IMR-90 (cell line): ENCODE results near the gene BCAR1. TPM values are rescaled to one million over a fixed set of nuclear protein-coding genes. Genes with fewer than 3 reads are reported as not detected.

Experiments
- ATAC-seq: fragments of 200-7000 bp; cut with Tn5 transposase; 2 replicates; pipeline ENCODE4 v1.9.1; 2020; ENCODE audit warnings: low read depth, mild to moderate bottlenecking, moderate library complexity
- BruUV-seq: library from RNA; stranded (reverse); fragments of 400-500 nt; replicated peaks from 2 replicates; lab custom pipeline; 2021; lab: Mats Ljungman, UMichigan
- CTCF ChIA-PET: fragments of 300-600 bp; formaldehyde crosslinking; extraction: SDS; loops from one replicate; lab custom pipeline; 2021; ENCODE audit warnings: antibody characterized with exemption; lab: Yijun Ruan, JAX
- POLR2A ChIA-PET: fragments of 300-600 bp; sonication (Branson Sonifier 250); formaldehyde crosslinking; loops from one replicate; lab custom pipeline; 2022; ENCODE audit warnings: antibody characterized with exemption; ENCODE audit not compliant: unreplicated experiment; lab: Charles Lee
- DNase-seq: peaks from one replicate; pipeline ENCODE4 v3.0.0; 2013
- H2AFZ ChIP-seq: replicated peaks from 2 replicates; pipeline ENCODE3; 2013; ENCODE audit warnings: low read length, mild to moderate bottlenecking; ENCODE audit not compliant: poor library complexity
- H2AK5ac ChIP-seq: 2 replicates; pipeline ENCODE4 v1.6.1; 2013; ENCODE audit warnings: low read depth, low read length, inconsistent platforms
- H2AK9ac ChIP-seq: replicated peaks from 2 replicates; pipeline ENCODE3; 2013; ENCODE audit warnings: mild to moderate bottlenecking, low read depth, low read length, moderate library complexity; ENCODE audit not compliant: poor library complexity
- H2BK120ac ChIP-seq: 2 replicates; pipeline ENCODE4 v1.6.1; 2013; ENCODE audit warnings: low read depth, low read length, inconsistent platforms
- H2BK15ac ChIP-seq: 3 replicates; pipeline ENCODE4 v1.6.1; 2013; ENCODE audit warnings: low read depth, low read length, inconsistent platforms
- H2BK20ac ChIP-seq: 2 replicates; pipeline ENCODE4 v1.6.1; 2013; ENCODE audit warnings: low read depth, mild to moderate bottlenecking, inconsistent platforms, low read length, moderate library complexity
- H2BK5ac ChIP-seq: 2 replicates; pipeline ENCODE4 v1.6.1; 2013; ENCODE audit warnings: mild to moderate bottlenecking, low read depth, low read length, inconsistent platforms; ENCODE audit not compliant: poor library complexity, severe bottlenecking
- H3K14ac ChIP-seq: replicated peaks from 2 replicates; pipeline ENCODE4 v1.6.1; 2013; ENCODE audit warnings: low read depth, low read length, inconsistent platforms
- H3K18ac ChIP-seq: 2 replicates; pipeline ENCODE4 v1.6.1; 2013; ENCODE audit warnings: low read depth, low read length, control low read depth
- H3K23ac ChIP-seq: 2 replicates; pipeline ENCODE4 v1.6.1; 2013; ENCODE audit warnings: low read depth, low read length, inconsistent platforms
- H3K27ac ChIP-seq: 2 replicates; pipeline ENCODE4 v1.5.1; 2013; ENCODE audit warnings: mild to moderate bottlenecking, control low read depth, low read length; ENCODE audit not compliant: insufficient read depth
- H3K27me3 ChIP-seq: 2 replicates; pipeline ENCODE4 v1.6.1; 2013; ENCODE audit warnings: low read length; ENCODE audit not compliant: control insufficient read depth, insufficient read depth
- H3K36me3 ChIP-seq: 2 replicates; pipeline ENCODE4 v1.6.1; 2013; ENCODE audit warnings: low read length, mixed read lengths; ENCODE audit not compliant: control insufficient read depth, insufficient read depth
- H3K4ac ChIP-seq: 2 replicates; pipeline ENCODE4 v1.6.1; 2013; ENCODE audit warnings: low read depth, low read length, inconsistent platforms
- H3K4me1 ChIP-seq: 2 replicates; pipeline ENCODE4 v1.6.1; 2013; ENCODE audit warnings: low read length, mixed read lengths; ENCODE audit not compliant: control insufficient read depth, insufficient read depth
- H3K4me2 ChIP-seq: 2 replicates; pipeline ENCODE4 v1.6.1; 2013; ENCODE audit warnings: low read depth, mild to moderate bottlenecking, control low read depth, low read length, moderate library complexity
- H3K4me3 ChIP-seq: 2 replicates; pipeline ENCODE4 v1.5.1; 2013; ENCODE audit warnings: low read depth, mild to moderate bottlenecking, control low read depth, low read length, moderate library complexity; ENCODE audit not compliant: insufficient read depth
- H3K56ac ChIP-seq: 2 replicates; pipeline ENCODE4 v1.6.1; 2013; ENCODE audit warnings: low read length, inconsistent platforms; ENCODE audit not compliant: insufficient read depth; ENCODE audit errors: extremely low read depth
- H3K79me1 ChIP-seq, 2 experiments: 2 replicates each; pipeline ENCODE4 v1.6.1; 2013; ENCODE audit warnings: low read length in 2 of 2, inconsistent platforms in 1 of 2, low read depth in 1 of 2
- H3K9ac ChIP-seq: 2 replicates; pipeline ENCODE4 v1.6.1; 2013; ENCODE audit warnings: low read depth, low read length, control low read depth
- H3K9me1 ChIP-seq: 2 replicates; pipeline ENCODE4 v1.6.1; 2013; ENCODE audit warnings: low read length, inconsistent platforms; ENCODE audit not compliant: insufficient read depth
- H3K9me3 ChIP-seq: 2 replicates; pipeline ENCODE4 v1.6.1; 2013; ENCODE audit warnings: low read length; ENCODE audit not compliant: control insufficient read depth, insufficient read depth
- H4K20me1 ChIP-seq: 2 replicates; pipeline ENCODE4 v1.6.1; 2013; ENCODE audit warnings: low read length, inconsistent platforms; ENCODE audit not compliant: insufficient read depth
- H4K5ac ChIP-seq: 2 replicates; pipeline ENCODE4 v1.6.1; 2013; ENCODE audit warnings: mild to moderate bottlenecking, low read depth, low read length, control low read depth
- H4K8ac ChIP-seq, 2 experiments: 2 replicates each; pipeline ENCODE4 v1.6.1; 2013; ENCODE audit warnings: low read depth in 2 of 2, low read length in 2 of 2, control low read depth in 1 of 2, inconsistent platforms in 1 of 2
- H4K91ac ChIP-seq: 2 replicates; pipeline ENCODE4 v1.6.1; 2013; ENCODE audit warnings: low read depth, low read length, inconsistent platforms; ENCODE audit not compliant: insufficient read depth
- CHD1 ChIP-seq: IDR thresholded peaks from 2 replicates; pipeline ENCODE4 v1.6.1; 2012; ENCODE audit warnings: low read depth, low read length, improper control_type of control experiment
- MAZ ChIP-seq: IDR thresholded peaks from 2 replicates; pipeline ENCODE4 v1.6.1; 2012; ENCODE audit warnings: low read depth, mild to moderate bottlenecking, low read length, improper control_type of control experiment, moderate library complexity, borderline replicate concordance
- RAD21 ChIP-seq: IDR thresholded peaks from 2 replicates; pipeline ENCODE4 v1.6.1; 2012; ENCODE audit warnings: low read length, improper control_type of control experiment
- WGBS, 2 experiments: methylation state at CpG; one replicate each; pipeline versions ENCODE4 v1.1.5 to v1.1.7; 2013; ENCODE audit warnings: missing lambda C conversion rate in 2 of 2; ENCODE audit not compliant: insufficient read length in 1 of 2; ENCODE audit errors: extremely low coverage in 2 of 2; 5-methylcytosine and 5-hydroxymethylcytosine counted together
- dilution Hi-C: fragments of 300-500 bp; cut with HindIII; formaldehyde crosslinking; loops from one replicate; pipeline ENCODE4 v1.14.3; 2018; ENCODE audit warnings: low sequenced_read_pairs; ENCODE audit not compliant: unreplicated experiment
- in situ Hi-C: fragments of 300-500 bp; cut with MboI; formaldehyde crosslinking; loops from 3 replicates; pipeline ENCODE4 v1.14.3; 2019; ENCODE audit warnings: low sequenced_read_pairs, inconsistent platforms, mixed read lengths
- intact Hi-C: fragments of 100-400 bp; cut with micrococcal nuclease; formaldehyde crosslinking; loops from 2 replicates; pipeline ENCODE4 v1.10.0; 2022
- polyA plus RNA-seq, 3 experiments: library from polyadenylated mRNA; depleted of rRNA; stranded (reverse); fragments of >200 nt; gene quantifications; 2 replicates each; pipeline ENCODE4 v1.2.3, GENCODE V29; 2012; ENCODE audit warnings: low replicate concordance in 1 of 3
- total RNA-seq: library from RNA; depleted of rRNA; stranded (reverse); fragments of >200 nt; gene quantifications from 2 replicates; pipeline ENCODE4 v1.2.3, GENCODE V29; 2012
- TF ChIP-seq, protein P1 (sequence below): conservative IDR thresholded peaks from 2 replicates; pipeline ENCODE4 v1.5.1; 2012; ENCODE audit warnings: mild to moderate bottlenecking, low read depth, low read length, improper control_type of control experiment

BCAR1 gene
- total and polyA plus RNA-seq, 2 of the 4 experiments (the other 2 are of a cell fraction) = 18.1 to 99.4 TPM

DNA sequence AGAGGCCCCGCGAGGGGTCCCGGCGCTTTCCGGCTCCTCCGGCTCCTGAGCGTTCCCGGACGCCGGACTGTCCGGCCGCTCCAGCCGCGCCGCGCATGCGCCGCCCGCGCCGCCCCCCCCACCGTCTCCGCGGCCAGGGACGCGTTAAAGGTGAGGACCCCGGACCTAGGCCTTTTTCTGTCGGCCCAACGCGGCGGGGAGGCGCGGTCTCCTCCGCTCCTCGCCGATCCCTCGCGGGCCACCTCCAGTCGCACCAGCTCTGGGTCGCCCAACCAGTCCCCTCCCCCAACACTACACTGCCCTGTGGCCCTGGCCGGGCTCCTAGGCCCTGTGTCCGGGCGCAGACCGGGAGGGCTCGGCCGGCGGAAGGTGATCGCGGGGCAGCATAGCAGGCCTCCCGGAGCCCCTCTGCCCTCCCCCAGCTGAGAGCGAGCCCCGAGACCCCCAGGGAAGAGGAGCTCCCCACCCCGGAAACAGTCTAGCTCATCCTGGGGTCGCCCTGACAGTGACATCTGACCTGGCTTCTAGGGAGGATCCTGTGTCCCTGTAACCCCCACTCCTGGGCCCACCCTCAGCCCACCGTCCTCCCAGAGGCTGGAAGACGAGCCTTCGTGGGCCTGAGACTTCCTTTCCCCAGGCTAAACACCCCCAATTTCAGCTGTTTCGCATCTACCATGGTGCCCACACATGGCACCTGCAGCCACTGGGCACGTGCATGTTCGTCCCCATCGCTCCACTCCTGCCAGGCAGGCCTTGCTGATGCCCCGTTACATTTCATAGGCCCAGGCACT, 14.7 kb upstream of the BCAR1 start:
- peak overlapping the region; percentile 65 for H3K56ac ChIP-seq
- DNase-seq (peak; percentile 47), ATAC-seq (peak; percentile 75)
- peak overlapping the region; percentile 85 for H2BK5ac ChIP-seq
- BruUV-seq = no TSS peak
- ChIA-PET CTCF (interaction anchor here (0.6 kb wide), 1 partner anchor 103 kb away, joined by 3 read pairs; no protein-coding TSS in a partner anchor), POLR2A (no interaction called here)
- intact Hi-C loops = loop anchor here (1.0 kb wide), 1 partner anchor 21 kb away; no protein-coding TSS in a partner anchor
- 22% methylated on average over 22 of the region's 62 CpGs; no CpG with 5 or more reads in 1 of the 2 experiments for WGBS, 2 experiments
- peak overlapping the region; percentile 97 for H3K27ac ChIP-seq
- H2AK5ac ChIP-seq = peak overlapping the region; percentile 95
- dilution Hi-C loops = no loop called here
- H3K4me1 ChIP-seq = peaks cover 42% of the 10 kb centered on the region
- H3K23ac ChIP-seq = peak overlapping the region; percentile 83
- no peaks in the 10 kb centered on the region for H3K27me3 ChIP-seq
- peak overlapping the region; percentile 97 for H2BK15ac ChIP-seq
- peak overlapping the region; percentile 60 for H4K5ac ChIP-seq
- peaks cover 3% of the 10 kb centered on the region; the same call in 1 of the 2 replicates for H3K36me3 ChIP-seq
- H2BK20ac ChIP-seq = peak overlapping the region; percentile 54; the same call in 1 of the 2 replicates
- H3K18ac ChIP-seq = peak overlapping the region; percentile 26; the same call in 1 of the 2 replicates
- peak overlapping the region; percentile 94 for H3K4me3 ChIP-seq
- H4K91ac ChIP-seq = peak overlapping the region; percentile 69
- H2BK120ac ChIP-seq = peak overlapping the region; percentile 85
- in situ Hi-C loops = no loop called here
- H3K9ac ChIP-seq = peak overlapping the region; percentile 62
- peak overlapping the region; percentile 97 for H3K4ac ChIP-seq
- H3K4me2 ChIP-seq = peak overlapping the region; percentile 62
- no peaks in the 10 kb centered on the region for H3K9me3 ChIP-seq
- H2AK9ac ChIP-seq = peak overlapping the region; percentile 100
- peaks cover 36% of the 10 kb centered on the region for H3K9me1 ChIP-seq
- peak overlapping the region; percentile 97 for H2AFZ ChIP-seq
- H3K79me1 ChIP-seq = peaks cover 5 to 53% of the 10 kb centered on the region in 2 experiments; a peak in 3 of 4 replicates
- TF ChIP-seq, protein P1, sequence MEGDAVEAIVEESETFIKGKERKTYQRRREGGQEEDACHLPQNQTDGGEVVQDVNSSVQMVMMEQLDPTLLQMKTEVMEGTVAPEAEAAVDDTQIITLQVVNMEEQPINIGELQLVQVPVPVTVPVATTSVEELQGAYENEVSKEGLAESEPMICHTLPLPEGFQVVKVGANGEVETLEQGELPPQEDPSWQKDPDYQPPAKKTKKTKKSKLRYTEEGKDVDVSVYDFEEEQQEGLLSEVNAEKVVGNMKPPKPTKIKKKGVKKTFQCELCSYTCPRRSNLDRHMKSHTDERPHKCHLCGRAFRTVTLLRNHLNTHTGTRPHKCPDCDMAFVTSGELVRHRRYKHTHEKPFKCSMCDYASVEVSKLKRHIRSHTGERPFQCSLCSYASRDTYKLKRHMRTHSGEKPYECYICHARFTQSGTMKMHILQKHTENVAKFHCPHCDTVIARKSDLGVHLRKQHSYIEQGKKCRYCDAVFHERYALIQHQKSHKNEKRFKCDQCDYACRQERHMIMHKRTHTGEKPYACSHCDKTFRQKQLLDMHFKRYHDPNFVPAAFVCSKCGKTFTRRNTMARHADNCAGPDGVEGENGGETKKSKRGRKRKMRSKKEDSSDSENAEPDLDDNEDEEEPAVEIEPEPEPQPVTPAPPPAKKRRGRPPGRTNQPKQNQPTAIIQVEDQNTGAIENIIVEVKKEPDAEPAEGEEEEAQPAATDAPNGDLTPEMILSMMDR = 0 out of 2 replicates have a peak, but pooled peaks have one; percentile 1
- peak; percentile 52; the same call in 1 of the 2 replicates for TF ChIP-seq MAZ
- TF ChIP-seq RAD21 = no peak
- 0 out of 2 replicates have a peak, but pooled peaks have one; percentile 47 for TF ChIP-seq CHD1
- peak overlapping the region; percentile 84 for H3K14ac ChIP-seq
- peak overlapping the region; percentile 96 for H4K8ac ChIP-seq
- peaks cover 40% of the 10 kb centered on the region for H4K20me1 ChIP-seq
